Lower lobe of right lung (tissue), 2 donors: ENCODE results near the gene FALEC. TPM values are rescaled to one million over a fixed set of nuclear protein-coding genes. Genes with fewer than 3 reads are reported as not detected.

Experiments used
- ATAC-seq, 2 donors: fragments of 200-7000 bp; cut with Tn5 transposase; one replicate each; pipeline ENCODE4 v1.9.1; 2020 to 2022; ENCODE audit warnings: mild to moderate bottlenecking in 2 of 2, moderate library complexity in 2 of 2
- DNase-seq: peaks from one replicate; pipeline ENCODE4 v3.0.0-alpha.2; 2020
- H3K27ac ChIP-seq: fragments of 200-600 bp; one replicate; pipeline ENCODE4 v1.8.0; 2022
- H3K27me3 ChIP-seq: fragments of 200-600 bp; one replicate; pipeline ENCODE4 v1.8.0; 2022; ENCODE audit warnings: low read depth
- H3K36me3 ChIP-seq: fragments of 200-600 bp; one replicate; pipeline ENCODE4 v1.8.0; 2022; ENCODE audit warnings: mild to moderate bottlenecking
- H3K4me1 ChIP-seq: fragments of 200-600 bp; one replicate; pipeline ENCODE4 v1.8.0; 2022
- H3K4me3 ChIP-seq: fragments of 200-600 bp; one replicate; pipeline ENCODE4 v1.8.0; 2022; ENCODE audit warnings: mild to moderate bottlenecking
- H3K9me3 ChIP-seq: fragments of 200-600 bp; one replicate; pipeline ENCODE4 v1.8.0; 2022
- CTCF ChIP-seq: fragments of 200-600 bp; IDR thresholded peaks from one replicate; pipeline ENCODE4 v1.8.0; 2022; ENCODE audit warnings: antibody characterized with exemption, mild to moderate bottlenecking
- intact Hi-C: fragments of 100-400 bp; cut with DNase I; formaldehyde crosslinking; loops from one replicate; pipeline ENCODE4 v1.11.0; 2022
- total RNA-seq: library from RNA; stranded (reverse); fragmentation: NEBNext Ultra II Directional; extraction: Animal tissue kit (Norgen Biotek cat#: 25700); gene quantifications from one replicate; pipeline ENCODE4 v1.2.1, GENCODE V29; 2021
- donor health status: DM: no; HTN: yes; CAD: no; lungs with severe emphysema.

FALEC gene
- total RNA-seq, 1 donor from 2014 or later: not detected

DNA sequence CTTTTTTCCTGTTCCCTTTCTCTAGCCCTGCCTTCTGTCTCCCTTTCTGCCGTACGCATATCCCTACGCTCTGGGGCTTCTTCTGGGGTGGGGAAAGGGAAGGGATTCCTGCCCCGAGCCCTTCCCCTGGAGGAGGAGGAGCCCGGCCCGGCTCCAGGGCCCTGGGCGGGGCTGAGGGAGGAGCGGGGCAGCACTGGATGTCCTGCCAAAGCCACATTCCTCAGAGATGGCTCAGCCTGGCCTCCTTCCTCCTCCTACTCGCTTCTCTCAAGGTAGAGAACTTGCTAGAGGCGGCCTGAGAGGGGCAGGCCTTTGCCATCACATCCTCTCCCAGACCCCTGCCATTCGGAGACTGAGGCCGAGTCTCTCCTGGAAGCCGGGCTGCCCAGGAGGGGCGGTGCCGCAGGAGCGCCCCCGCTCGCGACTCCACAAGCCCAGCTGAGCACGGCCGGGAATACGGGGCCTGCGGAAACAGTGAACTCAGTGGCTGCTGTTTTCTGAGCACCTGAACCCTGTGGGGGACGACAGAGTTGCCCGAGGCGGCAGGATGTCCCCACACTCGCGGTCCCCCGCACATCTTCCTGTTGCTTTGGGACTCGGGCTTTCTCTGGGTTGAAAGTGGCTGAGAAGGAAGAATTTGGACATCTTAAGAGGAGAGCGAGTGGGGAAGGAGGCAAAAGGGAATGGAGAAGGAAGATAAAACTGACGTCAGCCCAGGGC is 45.9 kb downstream of the FALEC start:
- peak; percentile 95 for DNase-seq
- peak; percentile 5 for TF ChIP-seq CTCF
- peak; percentile 83 to 89 for ATAC-seq
- H3K27me3 ChIP-seq: no peaks in the 10 kb centered on the region
- no peaks in the 10 kb centered on the region for H3K9me3 ChIP-seq
- peak overlapping the region; percentile 99 for H3K27ac ChIP-seq
- peaks cover 80% of the 10 kb centered on the region for H3K4me1 ChIP-seq
- intact Hi-C loops: no loop called here
- H3K4me3 ChIP-seq: peak overlapping the region; percentile 60
- peaks cover 20% of the 10 kb centered on the region for H3K36me3 ChIP-seq

DNA sequence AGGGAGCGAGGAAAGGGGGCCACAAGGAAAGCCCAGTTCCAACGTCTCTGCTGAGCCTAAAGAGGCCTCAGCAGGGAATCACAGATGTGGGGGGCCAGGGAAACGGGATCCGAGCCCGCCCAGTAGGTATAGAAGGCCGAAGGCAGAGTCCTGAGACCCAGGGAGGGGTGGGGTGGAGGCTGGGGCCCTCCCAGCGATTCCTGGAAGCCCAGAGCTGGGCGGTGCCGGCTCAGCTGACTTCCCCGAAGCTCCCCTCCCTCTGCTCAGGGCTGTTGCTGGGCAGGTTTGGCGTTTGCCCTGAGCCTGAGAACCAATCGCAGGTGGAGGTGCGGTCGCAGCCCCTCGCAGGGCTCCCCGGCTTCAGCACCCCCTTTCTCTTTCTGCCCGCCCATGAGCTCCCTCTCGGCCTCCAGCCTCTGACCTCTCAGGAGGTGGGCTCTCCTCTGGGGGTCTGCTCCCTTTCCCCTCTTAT is 46.5 kb downstream of the FALEC start:
- peaks cover 19% of the 10 kb centered on the region for H3K36me3 ChIP-seq
- no peak for TF ChIP-seq CTCF
- H3K27me3 ChIP-seq: no peaks in the 10 kb centered on the region
- H3K9me3 ChIP-seq: no peaks in the 10 kb centered on the region
- peaks cover 86% of the 10 kb centered on the region for H3K4me1 ChIP-seq
- DNase-seq (peak; percentile 97), ATAC-seq (peak; percentile 83 to 88)
- H3K27ac ChIP-seq: peak overlapping the region; percentile 99
- intact Hi-C loops: no loop called here
- peak overlapping the region; percentile 60 for H3K4me3 ChIP-seq

DNA sequence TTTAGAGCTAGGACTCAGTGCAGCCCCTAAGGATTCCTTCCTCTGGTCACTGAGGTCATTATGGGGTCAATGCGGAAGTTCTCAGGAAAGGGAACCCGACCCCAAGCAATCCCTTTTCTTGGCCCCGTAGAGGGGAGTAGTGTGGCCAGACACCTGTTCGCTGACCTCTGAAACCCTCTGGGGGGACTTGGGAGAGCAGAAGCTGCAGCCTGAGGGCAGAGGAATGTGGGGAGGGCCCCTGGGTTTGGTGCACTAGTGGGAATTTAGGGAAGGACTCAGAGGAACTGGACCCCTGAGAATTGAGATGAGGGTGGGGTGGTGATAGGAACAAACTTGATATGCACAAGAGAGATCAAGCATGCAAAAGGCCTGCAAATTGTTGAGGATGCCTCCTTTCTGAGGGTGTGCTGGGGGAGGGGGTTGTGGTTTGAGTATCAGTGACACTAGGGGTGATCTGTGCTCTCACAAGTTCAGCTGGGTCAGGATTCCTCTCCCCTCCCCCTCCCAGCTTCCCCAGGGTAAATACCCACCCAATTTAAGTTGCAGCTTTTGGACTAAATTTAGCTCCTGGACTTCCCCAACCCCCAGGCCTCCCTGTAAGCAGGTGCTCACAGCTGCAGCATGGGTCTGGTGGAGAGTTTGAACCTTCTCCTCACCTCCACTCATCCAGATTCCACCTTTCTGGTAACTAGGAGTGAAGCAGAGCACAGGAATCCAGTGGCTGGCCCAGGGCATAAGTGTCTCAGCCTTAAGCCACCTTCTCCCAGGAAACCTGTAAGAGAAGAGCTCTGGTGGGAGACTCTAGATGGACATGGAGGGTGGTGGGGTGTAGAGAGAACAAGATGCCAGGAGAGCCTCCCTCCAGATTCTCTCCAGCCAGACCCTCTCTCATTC is 47.1 kb downstream of the FALEC start:
- intact Hi-C loops: no loop called here
- no peaks in the 10 kb centered on the region for H3K27me3 ChIP-seq
- DNase-seq (no peak), ATAC-seq (no peak)
- H3K36me3 ChIP-seq: peaks cover 13% of the 10 kb centered on the region
- peak overlapping the region; percentile 60 for H3K4me3 ChIP-seq
- H3K27ac ChIP-seq: peak overlapping the region; percentile 99
- H3K9me3 ChIP-seq: no peaks in the 10 kb centered on the region
- TF ChIP-seq CTCF: no peak
- peaks cover 88% of the 10 kb centered on the region for H3K4me1 ChIP-seq

GRCh38 chr1:150563340-150564038 is 47.9 kb downstream of the FALEC start:
- no peak for ATAC-seq
- Histone ChIP-seq H3K4me1 (peaks cover 88% of the 10 kb centered on the region), H3K4me3 (peak overlapping the region; percentile 60), H3K27ac (peak overlapping the region; percentile 99), H3K36me3 (peaks cover 5% of the 10 kb centered on the region), H3K9me3 (no peaks in the 10 kb centered on the region), H3K27me3 (no peaks in the 10 kb centered on the region)
- intact Hi-C loops: no loop called here
- peak; percentile 82 for DNase-seq
- no peak for TF ChIP-seq CTCF
